ENCODE data around the gene MRPL16. TPM values are rescaled to one million over a fixed set of nuclear protein-coding genes. Genes with fewer than 3 reads are reported as not detected.

Gene MRPL16
- total and polyA plus RNA-seq, 2 of the 13 experiments (the other 11 are each of a cell fraction or from before 2014, with no cell fraction given): 45.3 to 62.6 TPM

- TF ChIP-seq HMGXB3 (CRISPR knock-in tag; IDR thresholded peaks at IDR 0.05; ENCODE audit: borderline replicate concordance) (no peak), ATF2 (CRISPR knock-in tag; IDR thresholded peaks at IDR 0.05) (no peak), ZSCAN29 (CRISPR knock-in tag; conservative IDR thresholded peaks at IDR 0.05) (no peak), RFXAP (CRISPR knock-in tag; IDR thresholded peaks at IDR 0.05; ENCODE audit: borderline replicate concordance) (no peak), SIN3A (IDR thresholded peaks at IDR 0.05; ENCODE audit: borderline replicate concordance, low read depth, low read length) (no peak), SYNCRIP (IDR thresholded peaks at IDR 0.05; ENCODE audit: insufficient read depth, low read depth, low read length) (no peak), HBP1 (CRISPR knock-in tag; IDR thresholded peaks at IDR 0.05; ENCODE audit: low read depth) (no peak), SP5 (CRISPR knock-in tag; IDR thresholded peaks at IDR 0.05; ENCODE audit: borderline replicate concordance, low read depth) (peak; percentile 34; the same call in 1 of the 2 replicates), JUND (CRISPR knock-in tag; IDR thresholded peaks at IDR 0.05) (no peak), TAF1 (CRISPR knock-in tag; IDR thresholded peaks at IDR 0.05) (no peak), SALL1 (CRISPR knock-in tag; IDR thresholded peaks at IDR 0.05) (no peak), KLF15 (CRISPR knock-in tag; IDR thresholded peaks at IDR 0.05; ENCODE audit: borderline replicate concordance) (no peak), GTF3A (CRISPR knock-in tag; conservative IDR thresholded peaks at IDR 0.05) (no peak), CEBPZ (IDR thresholded peaks at IDR 0.05; ENCODE audit: low read length) (no peak), HMGXB4 (CRISPR knock-in tag; IDR thresholded peaks at IDR 0.05; ENCODE audit: borderline replicate concordance in 1 of 2, low read depth in 1 of 2) (0 out of 4 replicates have a peak, but pooled peaks of 1 of the 2 experiments have one; percentile 23), PHF5A (CRISPR knock-in tag; IDR thresholded peaks at IDR 0.05; ENCODE audit: low read depth, unreplicated experiment) (no peak), ZNF432 (CRISPR knock-in tag; IDR thresholded peaks at IDR 0.05; ENCODE audit: borderline replicate concordance) (no peak)
Measured at GRCh38 chr11:59787255-59787588, 23.4 kb downstream of the MRPL16 start (continued).
